H9 (cell line): Measurements from ENCODE around the gene TSPEAR. TPM values are rescaled to one million over a fixed set of nuclear protein-coding genes. Genes with fewer than 3 reads are reported as not detected.
A peak's percentile ranks its signal among the peaks of the same experiment; 100 is the strongest.

ENCODE experiments used
- DNase-seq: peaks from one replicate; pipeline ENCODE4 v3.0.0-alpha.2; 2017
- H2AFZ ChIP-seq: one replicate; pipeline ENCODE4 v1.6.1; 2013; ENCODE audit warnings: mild to moderate bottlenecking, low read length, control low read depth, moderate library complexity
- H2AK5ac ChIP-seq: 2 replicates; pipeline ENCODE4 v1.6.1; 2013; ENCODE audit warnings: low read length, control low read depth, mixed read lengths; ENCODE audit not compliant: insufficient read length
- H2BK120ac ChIP-seq: one replicate; pipeline ENCODE4 v1.6.1; 2013; ENCODE audit warnings: low read depth, mild to moderate bottlenecking, low read length, control low read depth, inconsistent platforms; ENCODE audit not compliant: poor library complexity, severe bottlenecking
- H2BK12ac ChIP-seq: 2 replicates; pipeline ENCODE4 v1.6.1; 2013; ENCODE audit warnings: low read length, control low read depth, mixed read lengths, low read depth; ENCODE audit not compliant: insufficient read length
- H2BK15ac ChIP-seq: 2 replicates; pipeline ENCODE4 v1.6.1; 2013; ENCODE audit warnings: low read depth, low read length, control low read depth
- H2BK20ac ChIP-seq: one replicate; pipeline ENCODE4 v1.6.1; 2013; ENCODE audit warnings: low read depth, mild to moderate bottlenecking, low read length, control low read depth, inconsistent platforms; ENCODE audit not compliant: poor library complexity, severe bottlenecking
- H2BK5ac ChIP-seq: 2 replicates; pipeline ENCODE4 v1.6.1; 2013; ENCODE audit warnings: low read length, control low read depth, mixed read lengths; ENCODE audit not compliant: insufficient read length
- H3K14ac ChIP-seq: 2 replicates; pipeline ENCODE4 v1.6.1; 2013; ENCODE audit warnings: low read length, control low read depth; ENCODE audit not compliant: insufficient read depth
- H3K18ac ChIP-seq: 2 replicates; pipeline ENCODE4 v1.6.1; 2013; ENCODE audit warnings: low read depth, mild to moderate bottlenecking, mixed read lengths, low read length, control low read depth; ENCODE audit not compliant: insufficient read length
- H3K23ac ChIP-seq: 2 replicates; pipeline ENCODE4 v1.6.1; 2013; ENCODE audit warnings: low read length, control low read depth, mixed read lengths, low read depth; ENCODE audit not compliant: insufficient read length
- H3K23me2 ChIP-seq: 2 replicates; pipeline ENCODE4 v1.6.1; 2013; ENCODE audit warnings: low read depth, mild to moderate bottlenecking, mixed read lengths, low read length, control low read depth; ENCODE audit not compliant: insufficient read length, poor library complexity, severe bottlenecking
- H3K27ac ChIP-seq: 2 replicates; pipeline ENCODE4 v1.5.1; 2013; ENCODE audit warnings: low read length, control low read depth, mixed read lengths, low read depth; ENCODE audit not compliant: insufficient read length
- H3K27me3 ChIP-seq: 2 replicates; pipeline ENCODE4 v1.6.1; 2013; ENCODE audit warnings: low read length, control low read depth, inconsistent platforms; ENCODE audit not compliant: insufficient read depth
- H3K4ac ChIP-seq: 2 replicates; pipeline ENCODE4 v1.6.1; 2013; ENCODE audit warnings: low read depth, mild to moderate bottlenecking, control low read depth, inconsistent platforms, low read length, moderate library complexity
- H3K4me1 ChIP-seq: 2 replicates; pipeline ENCODE4 v1.6.1; 2013; ENCODE audit warnings: low read length, control low read depth, inconsistent platforms; ENCODE audit not compliant: insufficient read depth
- H3K4me2 ChIP-seq: 2 replicates; pipeline ENCODE4 v1.6.1; 2013; ENCODE audit warnings: low read length, control low read depth, mixed read lengths; ENCODE audit not compliant: insufficient read length, insufficient read depth
- H3K56ac ChIP-seq: 2 replicates; pipeline ENCODE4 v1.6.1; 2013; ENCODE audit warnings: low read depth, mild to moderate bottlenecking, mixed read lengths, low read length, control low read depth; ENCODE audit not compliant: insufficient read length
- H3K79me1 ChIP-seq: 2 replicates; pipeline ENCODE4 v1.6.1; 2013; ENCODE audit warnings: low read depth, mild to moderate bottlenecking, moderate library complexity, low read length, control low read depth, inconsistent platforms; ENCODE audit not compliant: insufficient read depth, poor library complexity, severe bottlenecking
- H3K79me2 ChIP-seq: 2 replicates; pipeline ENCODE4 v1.6.1; 2013; ENCODE audit warnings: low read length, control low read depth, inconsistent platforms; ENCODE audit not compliant: insufficient read depth
- H3K9ac ChIP-seq: 2 replicates; pipeline ENCODE4 v1.6.1; 2013; ENCODE audit warnings: low read length, control low read depth, mixed read lengths; ENCODE audit not compliant: insufficient read length; ENCODE audit errors: extremely low read depth
- H3K9me3 ChIP-seq: one replicate; pipeline ENCODE4 v1.6.1; 2013; ENCODE audit warnings: low read depth, low read length, inconsistent platforms; ENCODE audit not compliant: control insufficient read depth
- H3T11ph ChIP-seq: one replicate; pipeline ENCODE4 v1.6.1; 2013; ENCODE audit warnings: mild to moderate bottlenecking, low read length, control low read depth, inconsistent platforms
- H4K20me1 ChIP-seq: one replicate; pipeline ENCODE4 v1.6.1; 2013; ENCODE audit not compliant: control insufficient read depth, insufficient read length, insufficient read depth
- H4K5ac ChIP-seq: 2 replicates; pipeline ENCODE4 v1.6.1; 2013; ENCODE audit warnings: low read depth, mild to moderate bottlenecking, mixed read lengths, low read length, control low read depth; ENCODE audit not compliant: insufficient read length
- H4K8ac ChIP-seq: replicated peaks from 2 replicates; pipeline ENCODE4 v1.6.1; 2013; ENCODE audit warnings: low read length, control low read depth, mixed read lengths, low read depth; ENCODE audit not compliant: insufficient read length
- H4K91ac ChIP-seq: 2 replicates; pipeline ENCODE4 v1.6.1; 2013; ENCODE audit warnings: low read depth, mild to moderate bottlenecking, moderate library complexity, mixed read lengths, low read length, control low read depth; ENCODE audit not compliant: insufficient read length
- H3K27ac Mint-ChIP-seq, 3 experiments: 2 replicates in 2 of 3; 3 replicates in 1 of 3; pipeline ENCODE4 v1.8.0; 2020 to 2021; ENCODE audit warnings: mixed read lengths in 3 of 3, mild to moderate bottlenecking in 1 of 3, moderate library complexity in 1 of 3
- H3K27me3 Mint-ChIP-seq: 2 replicates; pipeline ENCODE4 v1.8.0; 2021; ENCODE audit warnings: low read depth, mild to moderate bottlenecking, moderate library complexity, mixed read lengths
- H3K36me3 Mint-ChIP-seq, 3 experiments: 2 replicates in 2 of 3; 3 replicates in 1 of 3; pipeline ENCODE4 v1.8.0; 2020 to 2021; ENCODE audit warnings: low read depth in 3 of 3, mixed read lengths in 3 of 3; ENCODE audit not compliant: insufficient read depth in 1 of 3
- H3K4me1 Mint-ChIP-seq, 2 experiments: 2 replicates each; pipeline ENCODE4 v1.8.0; 2020; ENCODE audit warnings: mixed read lengths in 2 of 2
- H3K4me3 Mint-ChIP-seq, 2 experiments: 2 replicates in 1 of 2; 3 replicates in 1 of 2; pipeline ENCODE4 v1.8.0; 2020 to 2021; ENCODE audit warnings: mild to moderate bottlenecking in 2 of 2, mixed read lengths in 2 of 2, moderate library complexity in 1 of 2
- H3K9me3 Mint-ChIP-seq, 2 experiments: 2 replicates in 1 of 2; 3 replicates in 1 of 2; pipeline ENCODE4 v1.8.0; 2020; ENCODE audit warnings: mild to moderate bottlenecking in 2 of 2, mixed read lengths in 2 of 2, moderate library complexity in 1 of 2
- WGBS: extraction: QIAGEN DNeasy Blood & Tissue Kit; methylation state at CpG from one replicate; pipeline ENCODE4 v1.1.7; 2013; ENCODE audit warnings: missing lambda C conversion rate, low lambda C conversion rate, mixed read lengths; ENCODE audit not compliant: insufficient read length; ENCODE audit errors: extremely low coverage; 5-methylcytosine and 5-hydroxymethylcytosine counted together
- total RNA-seq: library from RNA; stranded (reverse); gene quantifications from 2 replicates; pipeline ENCODE4 v1.2.1, GENCODE V29; 2021
- TF ChIP-seq, protein P1 (sequence below): fragments of 200-600 bp; sonication (generic); conservative IDR thresholded peaks from 3 replicates; pipeline ENCODE4 v1.8.0; 2021; ENCODE audit warnings: antibody characterized with exemption, mild to moderate bottlenecking

Gene TSPEAR
- total RNA-seq, 1 experiment from 2014 or later: 1.3 TPM

DNA sequence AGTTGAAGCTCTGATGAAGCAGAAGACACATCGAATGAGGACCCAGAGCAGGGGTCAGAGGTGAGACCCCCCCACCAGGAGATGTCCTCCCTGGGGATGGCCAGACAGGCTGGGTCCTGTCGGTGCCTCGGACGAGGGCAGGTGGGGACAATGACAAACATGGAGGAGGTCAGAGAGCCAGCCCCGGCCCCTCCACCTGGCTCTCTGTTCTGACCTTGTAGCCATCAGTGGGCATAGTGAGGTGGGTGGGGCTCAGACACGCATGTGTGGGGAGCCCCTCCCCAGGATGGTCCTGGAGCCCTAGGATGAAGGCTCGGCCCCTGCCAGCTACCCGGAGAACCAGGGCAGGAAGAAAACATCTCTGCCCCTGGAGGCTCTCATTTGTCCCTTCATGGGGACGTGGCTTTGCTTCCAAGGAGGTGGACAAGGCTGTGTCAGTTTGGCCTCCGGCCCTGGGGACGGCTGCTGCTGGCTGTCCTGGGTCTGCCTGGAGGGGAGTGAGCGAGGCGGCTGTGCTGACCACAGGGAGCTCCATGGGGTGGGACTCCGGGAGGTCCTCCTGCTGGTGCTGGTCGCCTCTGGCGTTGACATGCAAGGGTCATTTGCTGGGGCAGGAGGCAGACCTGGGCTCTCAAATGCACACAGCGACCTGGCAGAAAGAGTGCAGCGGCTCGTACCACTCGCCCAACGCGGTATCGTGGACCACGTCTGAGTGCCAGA is 121.6 kb downstream of the TSPEAR start:
- Mint-ChIP-seq H3K27me3 (peaks cover 7% of the 10 kb centered on the region; the same call in 1 of the 2 replicates), H3K36me3 (no peaks in the 10 kb centered on the region), H3K4me1 (peaks cover 27 to 31% of the 10 kb centered on the region in 2 experiments), H3K27ac (no peak overlapping the region; a peak in 1 of 7 replicates), H3K4me3 (no peak overlapping the region), H3K9me3 (peaks cover 0 to 3% of the 10 kb centered on the region in 2 experiments; a peak in 2 of 5 replicates)
- H2BK12ac ChIP-seq: no peak overlapping the region
- no peak overlapping the region for H4K5ac ChIP-seq
- no peak overlapping the region for H4K8ac ChIP-seq
- no peak overlapping the region for H3K18ac ChIP-seq
- H3K4me1 ChIP-seq: no peaks in the 10 kb centered on the region; the same call in 1 of the 2 replicates
- H3K27me3 ChIP-seq: no peaks in the 10 kb centered on the region
- H2BK20ac ChIP-seq: no peak overlapping the region
- no peak overlapping the region for H2BK15ac ChIP-seq
- H3K9ac ChIP-seq: no peak overlapping the region
- no peaks in the 10 kb centered on the region for H3K23me2 ChIP-seq
- no peak overlapping the region for H3K23ac ChIP-seq
- H2BK120ac ChIP-seq: no peak overlapping the region
- H3K79me1 ChIP-seq: no peaks in the 10 kb centered on the region
- no peak overlapping the region for H2AFZ ChIP-seq
- H4K91ac ChIP-seq: no peak overlapping the region
- H3K27ac ChIP-seq: no peak overlapping the region
- no peak overlapping the region for H3K4me2 ChIP-seq
- no peak overlapping the region for H2AK5ac ChIP-seq
- H3K14ac ChIP-seq: peak overlapping the region; percentile 33; the same call in 1 of the 2 replicates
- no CpG with 5 or more reads among the region's 24 CpGs for WGBS
- no peak overlapping the region for H3K56ac ChIP-seq
- no peaks in the 10 kb centered on the region for H3K79me2 ChIP-seq
- no peak overlapping the region for H3T11ph ChIP-seq
- TF ChIP-seq, protein P1, sequence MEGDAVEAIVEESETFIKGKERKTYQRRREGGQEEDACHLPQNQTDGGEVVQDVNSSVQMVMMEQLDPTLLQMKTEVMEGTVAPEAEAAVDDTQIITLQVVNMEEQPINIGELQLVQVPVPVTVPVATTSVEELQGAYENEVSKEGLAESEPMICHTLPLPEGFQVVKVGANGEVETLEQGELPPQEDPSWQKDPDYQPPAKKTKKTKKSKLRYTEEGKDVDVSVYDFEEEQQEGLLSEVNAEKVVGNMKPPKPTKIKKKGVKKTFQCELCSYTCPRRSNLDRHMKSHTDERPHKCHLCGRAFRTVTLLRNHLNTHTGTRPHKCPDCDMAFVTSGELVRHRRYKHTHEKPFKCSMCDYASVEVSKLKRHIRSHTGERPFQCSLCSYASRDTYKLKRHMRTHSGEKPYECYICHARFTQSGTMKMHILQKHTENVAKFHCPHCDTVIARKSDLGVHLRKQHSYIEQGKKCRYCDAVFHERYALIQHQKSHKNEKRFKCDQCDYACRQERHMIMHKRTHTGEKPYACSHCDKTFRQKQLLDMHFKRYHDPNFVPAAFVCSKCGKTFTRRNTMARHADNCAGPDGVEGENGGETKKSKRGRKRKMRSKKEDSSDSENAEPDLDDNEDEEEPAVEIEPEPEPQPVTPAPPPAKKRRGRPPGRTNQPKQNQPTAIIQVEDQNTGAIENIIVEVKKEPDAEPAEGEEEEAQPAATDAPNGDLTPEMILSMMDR: no peak
- H2BK5ac ChIP-seq: no peak overlapping the region
- no peaks in the 10 kb centered on the region for H4K20me1 ChIP-seq
- no peak overlapping the region for H3K4ac ChIP-seq
- no peak for DNase-seq
- H3K9me3 ChIP-seq: no peaks in the 10 kb centered on the region
